ENCODE data around the gene TAS1R2. TPM values are rescaled to one million over a fixed set of nuclear protein-coding genes. Genes with fewer than 3 reads are reported as not detected.

The TAS1R2 gene
- total and polyA plus RNA-seq, 2 experiments from 2014 or later: not detected

DNA sequence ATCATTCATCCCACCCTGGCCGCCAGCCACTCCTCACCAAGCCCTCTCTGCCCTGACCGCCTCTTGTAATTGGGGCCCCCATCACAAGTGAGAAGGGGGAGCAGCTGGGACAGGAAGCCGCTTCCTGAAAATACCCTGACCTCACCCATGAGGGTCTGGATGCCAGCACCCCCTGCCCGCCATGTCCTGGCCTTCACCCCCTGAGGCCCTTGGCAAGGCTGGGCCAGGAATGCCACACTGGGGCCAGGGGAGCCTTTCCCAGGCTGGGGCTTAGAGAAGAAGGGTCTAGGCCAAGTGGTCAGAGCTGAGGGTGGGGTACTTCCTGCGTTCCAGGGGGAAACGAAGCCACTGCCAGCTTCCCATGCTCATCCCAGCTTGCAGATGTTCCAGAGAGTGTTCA, 60.5 kb downstream of the TAS1R2 start (continued):
- TF ChIP-seq, protein P1, sequence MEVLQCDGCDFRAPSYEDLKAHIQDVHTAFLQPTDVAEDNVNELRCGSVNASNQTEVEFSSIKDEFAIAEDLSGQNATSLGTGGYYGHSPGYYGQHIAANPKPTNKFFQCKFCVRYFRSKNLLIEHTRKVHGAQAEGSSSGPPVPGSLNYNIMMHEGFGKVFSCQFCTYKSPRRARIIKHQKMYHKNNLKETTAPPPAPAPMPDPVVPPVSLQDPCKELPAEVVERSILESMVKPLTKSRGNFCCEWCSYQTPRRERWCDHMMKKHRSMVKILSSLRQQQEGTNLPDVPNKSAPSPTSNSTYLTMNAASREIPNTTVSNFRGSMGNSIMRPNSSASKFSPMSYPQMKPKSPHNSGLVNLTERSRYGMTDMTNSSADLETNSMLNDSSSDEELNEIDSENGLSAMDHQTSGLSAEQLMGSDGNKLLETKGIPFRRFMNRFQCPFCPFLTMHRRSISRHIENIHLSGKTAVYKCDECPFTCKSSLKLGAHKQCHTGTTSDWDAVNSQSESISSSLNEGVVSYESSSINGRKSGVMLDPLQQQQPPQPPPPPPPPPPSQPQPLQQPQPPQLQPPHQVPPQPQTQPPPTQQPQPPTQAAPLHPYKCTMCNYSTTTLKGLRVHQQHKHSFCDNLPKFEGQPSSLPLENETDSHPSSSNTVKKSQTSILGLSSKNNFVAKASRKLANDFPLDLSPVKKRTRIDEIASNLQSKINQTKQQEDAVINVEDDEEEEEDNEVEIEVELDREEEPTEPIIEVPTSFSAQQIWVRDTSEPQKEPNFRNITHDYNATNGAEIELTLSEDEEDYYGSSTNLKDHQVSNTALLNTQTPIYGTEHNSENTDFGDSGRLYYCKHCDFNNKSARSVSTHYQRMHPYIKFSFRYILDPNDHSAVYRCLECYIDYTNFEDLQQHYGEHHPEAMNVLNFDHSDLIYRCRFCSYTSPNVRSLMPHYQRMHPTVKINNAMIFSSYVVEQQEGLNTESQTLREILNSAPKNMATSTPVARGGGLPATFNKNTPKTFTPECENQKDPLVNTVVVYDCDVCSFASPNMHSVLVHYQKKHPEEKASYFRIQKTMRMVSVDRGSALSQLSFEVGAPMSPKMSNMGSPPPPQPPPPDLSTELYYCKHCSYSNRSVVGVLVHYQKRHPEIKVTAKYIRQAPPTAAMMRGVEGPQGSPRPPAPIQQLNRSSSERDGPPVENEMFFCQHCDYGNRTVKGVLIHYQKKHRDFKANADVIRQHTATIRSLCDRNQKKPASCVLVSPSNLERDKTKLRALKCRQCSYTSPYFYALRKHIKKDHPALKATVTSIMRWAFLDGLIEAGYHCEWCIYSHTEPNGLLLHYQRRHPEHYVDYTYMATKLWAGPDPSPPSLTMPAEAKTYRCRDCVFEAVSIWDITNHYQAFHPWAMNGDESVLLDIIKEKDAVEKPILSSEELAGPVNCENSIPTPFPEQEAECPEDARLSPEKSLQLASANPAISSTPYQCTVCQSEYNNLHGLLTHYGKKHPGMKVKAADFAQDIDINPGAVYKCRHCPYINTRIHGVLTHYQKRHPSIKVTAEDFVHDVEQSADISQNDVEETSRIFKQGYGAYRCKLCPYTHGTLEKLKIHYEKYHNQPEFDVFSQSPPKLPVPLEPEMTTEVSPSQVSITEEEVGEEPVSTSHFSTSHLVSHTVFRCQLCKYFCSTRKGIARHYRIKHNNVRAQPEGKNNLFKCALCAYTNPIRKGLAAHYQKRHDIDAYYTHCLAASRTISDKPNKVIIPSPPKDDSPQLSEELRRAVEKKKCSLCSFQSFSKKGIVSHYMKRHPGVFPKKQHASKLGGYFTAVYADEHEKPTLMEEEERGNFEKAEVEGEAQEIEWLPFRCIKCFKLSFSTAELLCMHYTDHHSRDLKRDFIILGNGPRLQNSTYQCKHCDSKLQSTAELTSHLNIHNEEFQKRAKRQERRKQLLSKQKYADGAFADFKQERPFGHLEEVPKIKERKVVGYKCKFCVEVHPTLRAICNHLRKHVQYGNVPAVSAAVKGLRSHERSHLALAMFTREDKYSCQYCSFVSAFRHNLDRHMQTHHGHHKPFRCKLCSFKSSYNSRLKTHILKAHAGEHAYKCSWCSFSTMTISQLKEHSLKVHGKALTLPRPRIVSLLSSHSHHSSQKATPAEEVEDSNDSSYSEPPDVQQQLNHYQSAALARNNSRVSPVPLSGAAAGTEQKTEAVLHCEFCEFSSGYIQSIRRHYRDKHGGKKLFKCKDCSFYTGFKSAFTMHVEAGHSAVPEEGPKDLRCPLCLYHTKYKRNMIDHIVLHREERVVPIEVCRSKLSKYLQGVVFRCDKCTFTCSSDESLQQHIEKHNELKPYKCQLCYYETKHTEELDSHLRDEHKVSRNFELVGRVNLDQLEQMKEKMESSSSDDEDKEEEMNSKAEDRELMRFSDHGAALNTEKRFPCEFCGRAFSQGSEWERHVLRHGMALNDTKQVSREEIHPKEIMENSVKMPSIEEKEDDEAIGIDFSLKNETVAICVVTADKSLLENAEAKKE (CRISPR knock-in tag; IDR thresholded peaks at IDR 0.05): no peak
- no peak for TF ChIP-seq NANOG (IDR thresholded peaks at IDR 0.05; ENCODE audit: borderline replicate concordance)
- no peak for TF ChIP-seq EZH2phosphoT487 (IDR thresholded peaks at IDR 0.05; ENCODE audit: unreplicated experiment)
- TF ChIP-seq, protein P2, sequence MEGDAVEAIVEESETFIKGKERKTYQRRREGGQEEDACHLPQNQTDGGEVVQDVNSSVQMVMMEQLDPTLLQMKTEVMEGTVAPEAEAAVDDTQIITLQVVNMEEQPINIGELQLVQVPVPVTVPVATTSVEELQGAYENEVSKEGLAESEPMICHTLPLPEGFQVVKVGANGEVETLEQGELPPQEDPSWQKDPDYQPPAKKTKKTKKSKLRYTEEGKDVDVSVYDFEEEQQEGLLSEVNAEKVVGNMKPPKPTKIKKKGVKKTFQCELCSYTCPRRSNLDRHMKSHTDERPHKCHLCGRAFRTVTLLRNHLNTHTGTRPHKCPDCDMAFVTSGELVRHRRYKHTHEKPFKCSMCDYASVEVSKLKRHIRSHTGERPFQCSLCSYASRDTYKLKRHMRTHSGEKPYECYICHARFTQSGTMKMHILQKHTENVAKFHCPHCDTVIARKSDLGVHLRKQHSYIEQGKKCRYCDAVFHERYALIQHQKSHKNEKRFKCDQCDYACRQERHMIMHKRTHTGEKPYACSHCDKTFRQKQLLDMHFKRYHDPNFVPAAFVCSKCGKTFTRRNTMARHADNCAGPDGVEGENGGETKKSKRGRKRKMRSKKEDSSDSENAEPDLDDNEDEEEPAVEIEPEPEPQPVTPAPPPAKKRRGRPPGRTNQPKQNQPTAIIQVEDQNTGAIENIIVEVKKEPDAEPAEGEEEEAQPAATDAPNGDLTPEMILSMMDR (conservative IDR thresholded peaks at IDR 0.05; ENCODE audit: low read depth in 2 of 2): no peak

DNA sequence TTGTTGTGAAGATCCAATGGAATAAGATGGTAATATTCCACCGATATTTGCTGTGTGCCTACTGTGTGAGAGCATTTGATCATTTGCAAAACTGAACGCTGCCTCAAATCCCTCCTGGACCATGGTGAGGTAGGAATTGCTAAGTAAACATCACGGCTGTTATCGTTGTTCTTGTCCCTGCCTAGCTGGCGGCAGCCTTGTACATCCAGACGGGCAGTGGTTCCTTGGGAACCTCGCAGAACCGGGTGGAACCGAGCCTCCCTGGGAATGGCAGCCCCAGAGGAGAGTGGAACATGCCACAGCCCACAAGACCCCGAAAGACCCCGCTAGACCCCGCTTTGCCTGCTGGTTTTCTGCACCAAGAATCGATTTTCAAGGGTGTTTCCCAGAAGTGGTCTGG, 60.9 kb downstream of the TAS1R2 start:
- Histone ChIP-seq H3K36me3 (ENCODE audit: insufficient read depth) (no peaks in the 10 kb centered on the region), H3F3A (replicated peaks; ENCODE audit: low read depth) (0 out of 2 replicates have a peak, but pooled peaks cover 2% of the 10 kb centered on the region), H3K4me3 (no peak overlapping the region), H3K79me2 (replicated peaks; ENCODE audit: insufficient read depth) (no peaks in the 10 kb centered on the region), H3K4me2 (no peak overlapping the region), H2AFZ (no peak overlapping the region), H3K27me3 (ENCODE audit: insufficient read depth) (no peaks in the 10 kb centered on the region), H4K20me1 (replicated peaks; ENCODE audit: insufficient read depth) (no peaks in the 10 kb centered on the region), H3K9me2 (ENCODE audit: insufficient read depth) (0 out of 2 replicates have a peak, but pooled peaks cover 3% of the 10 kb centered on the region), H3K4me1 (ENCODE audit: insufficient read depth) (peaks cover 10% of the 10 kb centered on the region), H3K27ac (ENCODE audit: low read depth) (no peak overlapping the region)
- Mint-ChIP-seq H3K9me3 (no peaks in the 10 kb centered on the region), H3K27ac (no peak overlapping the region), H3K27me3 (ENCODE audit: insufficient read depth, low read depth, poor library complexity) (peaks cover 13% of the 10 kb centered on the region), H3K4me3 (no peak overlapping the region), H3K4me1 (peaks cover 18% of the 10 kb centered on the region), H3K36me3 (ENCODE audit: low read depth) (no peaks in the 10 kb centered on the region)
- ATAC-seq (no peak), DNase-seq (ENCODE audit: low spot score) (no peak)
- TF ChIP-seq JUNB (IDR thresholded peaks at IDR 0.05; ENCODE audit: unreplicated experiment) (no peak), POLR2AphosphoS5 (IDR thresholded peaks at IDR 0.05; ENCODE audit: low read depth) (no peak)

Measured in GM23338 (cell line).